GM04504 (cell line): ENCODE measurements around the gene VGLL4.

ENCODE experiments used
- DNase-seq: peaks from one replicate; pipeline ENCODE4 v3.0.0-alpha.2; 2012; ENCODE audit warnings: low read depth

VGLL4 gene

DNA sequence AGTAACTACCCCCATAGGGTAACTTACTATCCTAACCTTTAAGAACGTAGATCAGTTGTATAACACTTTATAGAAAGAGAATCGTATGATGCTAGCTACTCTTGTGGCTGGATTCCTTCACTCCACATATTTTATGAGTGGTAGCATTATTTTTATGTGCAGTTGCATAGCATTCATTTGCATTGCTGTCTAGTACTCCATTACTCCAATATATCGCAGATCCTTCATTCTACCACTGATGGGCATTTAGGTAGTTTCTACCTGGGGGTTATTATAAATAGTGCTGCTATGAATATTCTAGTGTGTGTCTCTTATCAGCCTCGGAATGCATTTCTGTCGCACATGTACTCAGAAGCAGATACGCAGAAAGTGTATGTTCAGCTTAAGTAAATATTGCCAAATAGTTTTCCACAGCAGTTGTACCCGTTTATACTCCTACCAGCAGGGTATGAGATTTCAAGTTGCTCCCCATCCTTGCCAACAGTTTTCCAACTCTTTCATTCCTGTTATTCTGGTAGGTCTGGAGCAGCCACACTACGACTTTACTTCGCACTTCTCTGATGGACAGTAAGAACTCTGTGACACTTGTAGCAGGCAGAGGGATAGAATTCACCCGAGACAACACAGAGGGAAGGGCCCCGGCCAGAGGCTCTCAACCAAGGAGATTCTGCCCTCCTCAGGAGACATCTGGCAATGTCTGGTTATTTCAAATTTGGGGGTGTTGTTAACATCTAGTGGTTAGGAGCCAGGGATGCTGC is 9.8 kb upstream of the VGLL4 start:
- DNase-seq, result no peak

DNA sequence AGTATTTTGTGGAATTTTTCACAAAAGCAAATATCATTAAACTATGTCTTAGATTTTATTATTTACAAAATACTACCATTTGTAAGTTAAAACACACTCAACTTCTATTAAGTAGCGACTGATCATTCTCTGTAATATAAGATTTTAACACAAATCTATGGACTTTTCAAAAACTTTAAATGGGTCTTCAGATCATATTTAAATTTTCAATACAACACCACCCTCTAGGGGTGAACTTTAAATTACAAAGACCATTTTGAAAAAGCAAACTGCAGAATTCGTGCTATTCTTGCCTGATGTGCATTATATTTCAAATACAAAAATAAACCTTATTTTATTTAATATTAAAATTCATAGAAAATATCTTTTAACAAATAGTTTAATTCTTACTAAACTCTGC is 8.2 kb upstream of the VGLL4 start:
- no peak for DNase-seq

DNA sequence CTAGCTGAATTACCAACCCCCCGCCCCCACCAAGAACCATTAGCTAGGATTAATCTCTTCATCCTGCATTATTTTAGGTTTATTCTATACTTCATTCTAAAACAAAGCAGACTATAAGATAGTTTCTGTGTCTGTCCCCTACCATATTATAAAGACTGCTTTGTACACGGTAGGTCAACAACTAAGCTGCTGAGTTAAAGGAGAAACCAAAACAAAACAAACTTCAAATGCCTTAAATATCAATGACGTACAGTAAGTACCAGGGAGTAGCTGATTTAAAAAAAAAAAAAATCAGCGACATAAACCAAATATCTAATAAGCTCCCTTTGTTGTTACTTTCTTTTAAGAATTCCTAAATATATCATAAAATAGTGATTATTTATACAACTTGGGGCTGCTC is 7.8 kb upstream of the VGLL4 start:
- no peak for DNase-seq

GRCh38 chr3:11650391-11650790 is 6.7 kb upstream of the VGLL4 start:
- DNase-seq, result no peak

DNA sequence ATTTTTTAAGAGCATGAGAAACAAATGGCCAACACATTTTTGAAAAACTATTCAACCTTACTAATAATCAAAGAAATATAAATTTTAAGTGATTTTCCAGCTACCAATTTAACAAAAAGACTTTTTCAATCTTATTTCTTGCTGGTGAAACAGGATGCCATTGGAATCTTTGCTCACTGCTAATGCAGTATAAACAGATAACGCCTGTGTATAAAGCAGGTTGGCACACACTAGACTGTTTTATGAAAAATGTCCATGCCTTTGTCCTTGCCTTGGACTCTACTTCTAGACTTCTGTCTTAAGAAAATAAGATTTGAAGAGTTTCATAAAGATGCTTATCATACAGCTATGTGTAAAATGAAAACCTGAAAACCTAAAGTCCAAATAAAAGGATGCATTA is 5.0 kb upstream of the VGLL4 start:
- no peak for DNase-seq

DNA sequence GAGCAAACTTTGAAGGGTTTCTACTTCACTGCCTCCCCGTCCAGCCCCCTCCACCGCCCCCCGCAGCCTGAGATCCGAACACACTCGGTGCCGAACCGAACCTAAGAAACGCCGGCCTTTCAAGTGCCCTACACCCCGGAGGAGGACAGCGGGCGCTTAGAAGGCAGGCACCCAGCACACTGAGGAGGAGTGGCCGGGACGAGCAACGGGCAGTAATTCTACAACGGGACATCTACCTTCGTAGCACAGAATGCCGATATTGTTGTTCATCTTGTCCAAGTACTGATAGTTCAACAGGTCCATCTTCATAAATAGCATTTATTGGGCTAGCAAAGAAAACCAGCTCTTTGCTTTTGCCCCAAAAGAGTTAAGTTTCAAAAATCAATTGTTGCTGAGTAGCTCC is 513 bp downstream of the VGLL4 start:
- DNase-seq, result no peak

- DNase-seq, result peak; percentile 61
Measured at GRCh38 chr3:11642431-11643191, 1.1 kb downstream of the VGLL4 start.

GRCh38 chr3:11641683-11642430 is 1.9 kb downstream of the VGLL4 start:
- peak; percentile 35 for DNase-seq

DNA sequence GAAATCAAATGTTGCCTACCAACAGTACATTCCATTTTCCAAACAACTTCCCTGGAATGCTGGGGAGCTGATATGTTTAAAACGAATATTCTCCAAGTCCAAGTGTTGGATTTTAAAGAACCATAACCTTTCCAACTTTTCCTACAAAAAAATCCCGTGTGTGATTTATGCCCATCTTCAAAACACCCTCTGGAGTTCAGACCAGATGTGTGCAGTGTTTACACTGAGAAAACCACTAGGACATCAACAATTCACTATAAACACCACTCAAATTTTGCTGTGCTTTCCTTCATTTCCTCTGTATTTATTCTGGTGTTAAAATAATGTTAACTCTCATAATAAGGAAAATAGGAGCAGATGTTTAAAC is 2.4 kb downstream of the VGLL4 start:
- peak; percentile 42 for DNase-seq

DNA sequence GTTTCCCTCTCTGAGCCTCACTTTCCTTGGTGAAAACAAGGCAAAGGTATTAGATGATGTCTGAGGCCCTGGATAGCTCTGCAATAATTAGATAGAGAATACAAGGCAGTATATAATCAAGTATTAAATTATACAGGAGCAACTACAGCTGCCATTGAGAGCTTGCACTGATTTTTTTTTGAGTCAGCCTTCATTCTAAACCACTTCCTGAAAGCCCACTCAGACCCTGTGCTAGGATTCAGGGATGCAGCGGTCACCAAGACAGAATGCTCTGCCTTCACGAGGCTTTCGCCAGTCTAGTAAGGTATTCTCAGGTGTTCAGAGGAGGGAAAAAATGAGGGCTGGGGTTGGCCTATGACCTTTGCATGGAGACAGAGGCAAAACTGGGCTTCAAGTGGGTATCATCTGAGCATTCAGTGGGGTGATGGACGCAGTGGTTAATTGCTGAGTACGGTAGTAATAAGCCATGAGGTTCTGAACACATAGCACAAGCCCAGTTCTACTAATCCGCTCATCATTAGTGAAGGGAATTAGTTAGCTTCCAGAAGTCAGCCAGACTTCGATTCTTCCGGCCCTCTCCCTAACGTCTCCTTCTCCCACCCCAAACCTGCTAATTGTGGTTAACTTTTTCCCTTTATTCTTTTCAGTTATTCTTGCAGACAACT is 3.6 kb downstream of the VGLL4 start:
- DNase-seq, result no peak

GRCh38 chr3:11638495-11639358 is 5.0 kb downstream of the VGLL4 start:
- DNase-seq, result no peak

DNA sequence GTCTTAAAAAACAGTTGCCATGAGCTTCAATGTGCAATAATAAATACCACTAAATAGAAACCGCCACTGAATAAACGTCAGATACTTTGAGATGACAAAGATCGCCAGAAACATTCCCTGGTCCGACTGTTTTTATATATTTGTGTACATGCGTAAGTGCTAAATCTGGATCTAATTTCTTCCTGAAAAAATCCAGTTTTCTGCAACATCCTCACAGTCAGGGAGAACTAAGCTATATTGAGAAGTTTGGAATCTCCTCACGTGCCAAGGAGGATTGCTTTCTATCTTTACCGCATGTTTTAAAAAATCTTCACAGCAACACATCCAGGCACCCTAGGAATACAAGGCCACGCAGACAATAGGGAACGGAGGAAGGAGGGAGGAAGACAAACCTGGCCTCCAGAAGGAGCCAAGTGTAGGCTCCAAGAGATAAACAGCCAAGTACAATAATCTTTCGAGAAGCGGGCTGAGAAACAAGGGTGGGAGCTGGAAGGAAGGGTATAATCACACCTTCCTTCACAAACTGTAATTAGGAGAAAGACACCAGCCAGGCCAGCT is 5.7 kb downstream of the VGLL4 start:
- peak; percentile 85 for DNase-seq

DNA sequence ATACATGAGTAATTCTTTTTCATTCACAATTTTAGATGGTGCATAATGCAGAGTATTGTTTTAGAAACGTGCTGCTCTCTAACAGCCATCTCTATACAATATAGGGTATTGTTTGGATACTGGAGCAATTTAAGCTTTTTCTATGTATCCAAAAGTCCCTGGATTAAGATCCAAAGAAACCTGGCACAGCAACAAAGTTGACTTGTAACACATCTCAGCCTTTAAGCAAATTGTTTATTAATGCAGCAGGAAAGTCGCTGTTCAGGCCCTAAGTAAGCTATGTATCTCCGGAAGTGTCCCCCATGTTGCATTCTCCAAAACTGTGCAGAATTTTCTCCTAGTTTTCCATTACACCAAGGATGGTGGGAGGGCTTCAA is 7.3 kb downstream of the VGLL4 start:
- DNase-seq, result no peak

DNA sequence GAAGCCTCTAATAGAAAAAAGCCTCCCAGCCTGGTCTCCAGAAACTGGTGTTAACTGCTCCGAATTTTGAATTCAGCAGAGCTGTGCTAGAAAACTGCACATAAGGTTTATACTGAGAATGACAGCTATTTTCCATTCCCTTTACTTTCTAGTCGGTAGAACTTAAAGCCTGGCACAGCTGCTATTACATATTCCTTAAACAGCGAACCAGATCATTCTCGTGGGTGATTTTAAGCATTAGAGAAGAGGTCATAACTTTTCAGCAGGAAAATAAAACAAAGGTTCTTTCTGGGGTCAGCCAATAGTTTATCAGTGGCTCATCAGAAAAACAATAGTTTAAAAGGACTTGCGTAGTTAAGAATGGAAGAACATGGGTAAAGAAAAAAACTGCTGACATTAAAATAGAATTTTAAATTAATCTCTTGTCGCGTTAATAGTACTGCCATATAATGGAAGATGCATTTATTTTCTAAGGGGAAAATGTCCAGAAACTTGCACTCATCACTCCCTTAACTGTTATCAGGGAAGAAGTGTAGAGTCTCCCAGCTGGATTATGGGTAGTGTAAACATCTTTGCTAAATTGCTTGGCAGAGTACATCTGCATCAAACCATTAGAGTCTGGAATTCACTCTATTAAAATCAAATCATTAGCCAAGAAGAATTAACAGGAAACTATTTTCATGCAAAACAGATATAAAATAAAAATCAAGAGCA is 7.9 kb downstream of the VGLL4 start:
- DNase-seq, result no peak

DNA sequence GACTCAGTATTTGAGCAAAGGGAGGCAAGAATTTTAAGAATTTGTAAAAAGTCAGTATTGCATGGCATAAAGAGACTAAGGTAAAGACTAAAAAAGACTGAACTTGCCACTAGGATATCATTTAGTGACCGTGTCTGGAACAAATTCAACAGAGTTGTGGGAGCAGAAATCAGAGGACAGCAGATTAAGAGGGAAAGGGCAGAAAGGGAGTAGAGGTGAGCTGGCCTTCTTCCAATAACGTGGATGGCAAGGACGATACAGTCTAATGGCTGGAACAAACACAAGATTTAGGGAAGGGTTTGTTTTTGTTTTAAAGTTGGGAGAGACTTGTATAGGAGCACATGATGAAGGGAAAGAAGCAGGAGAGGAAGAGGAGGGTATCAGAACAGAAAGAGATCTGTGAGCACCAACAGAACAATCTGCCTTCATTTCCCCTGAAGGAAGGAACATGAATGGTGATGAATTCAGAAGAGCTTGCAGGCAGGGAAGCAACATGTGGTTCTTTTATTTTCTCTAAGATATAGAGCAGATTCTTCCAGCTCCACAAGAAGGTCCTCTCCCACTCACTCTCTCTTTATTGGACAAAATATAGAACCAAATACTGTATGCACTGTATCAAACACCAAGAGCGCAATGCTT is 8.6 kb downstream of the VGLL4 start:
- no peak for DNase-seq

DNA sequence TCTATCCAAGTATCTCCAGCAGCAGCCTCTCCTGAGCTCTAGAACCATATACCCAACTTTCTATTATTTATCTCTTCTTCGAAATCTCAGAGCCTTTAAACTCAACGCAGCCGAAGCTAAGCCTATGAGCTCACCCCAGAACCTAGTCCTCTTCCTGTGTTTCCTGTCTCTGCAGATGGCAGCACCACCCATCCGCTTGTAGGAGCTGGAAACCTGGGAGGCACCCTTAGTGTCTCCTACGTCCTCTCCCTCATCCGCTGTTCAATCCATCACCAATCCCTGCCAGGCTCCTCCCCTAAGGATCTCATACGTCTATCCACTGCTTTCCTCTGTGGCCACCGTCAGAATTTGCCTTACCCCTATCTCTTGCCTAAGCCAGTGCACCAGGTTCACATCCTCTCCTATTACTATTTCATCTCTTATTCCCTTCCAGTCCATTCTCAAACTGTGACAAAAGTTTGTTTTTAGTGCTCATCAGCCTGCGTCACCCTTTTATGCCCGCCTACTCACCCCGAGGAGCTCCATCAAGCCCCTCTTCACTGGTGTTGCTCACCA is 9.6 kb downstream of the VGLL4 start:
- DNase-seq, result no peak

- no peak for DNase-seq
Measured at GRCh38 chr3:11632966-11633365, 10.7 kb downstream of the VGLL4 start.

GRCh38 chr3:11632564-11632963 is 11.2 kb downstream of the VGLL4 start:
- no peak for DNase-seq

GRCh38 chr3:11631820-11632219 is 11.9 kb downstream of the VGLL4 start:
- DNase-seq, result no peak

DNA sequence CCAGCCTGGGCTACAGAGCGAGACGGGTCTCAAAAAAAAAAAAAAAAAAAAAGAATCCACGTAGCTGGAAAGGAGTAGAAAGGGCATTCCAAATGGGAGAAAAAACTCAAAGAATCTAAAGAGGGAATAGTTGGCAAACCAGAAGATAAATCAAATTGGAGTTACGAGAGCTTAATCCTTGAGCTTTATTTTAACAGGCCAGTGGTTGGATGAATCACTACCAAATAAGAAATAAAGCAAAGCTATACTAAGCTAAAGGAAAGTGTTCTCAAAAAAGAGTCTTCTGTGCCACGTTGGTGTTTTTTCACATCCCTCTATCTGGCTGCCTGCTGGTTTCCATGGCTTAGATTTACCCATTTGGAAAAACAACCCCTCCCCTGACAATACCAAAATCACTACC is 14.0 kb downstream of the VGLL4 start:
- peak; percentile 82 for DNase-seq
